GM10248 (cell line): ENCODE results near the gene MRGPRD.

Experiments
- CTCF ChIA-PET: fragments of 300-600 bp; sonication (Branson Sonifier 250); formaldehyde crosslinking; extraction: SDS; loops from one replicate; lab custom pipeline; 2021; ENCODE audit warnings: antibody characterized with exemption; lab: Yijun Ruan, JAX
- POLR2A ChIA-PET: fragments of 350-650 bp; sonication (Branson Sonifier 250); formaldehyde crosslinking; extraction: SDS; loops from one replicate; lab custom pipeline; 2020; ENCODE audit warnings: antibody characterized with exemption; lab: Yijun Ruan, JAX
- DNase-seq: peaks from one replicate; pipeline ENCODE4 v3.0.0; 2012; ENCODE audit errors: extremely low spot score
- TF ChIP-seq, protein P1 (sequence below): IDR thresholded peaks from 2 replicates; pipeline ENCODE4 v1.5.1; 2012; ENCODE audit warnings: mild to moderate bottlenecking, low read depth; ENCODE audit errors: extremely low read depth, missing control alignments, control extremely low read depth

Gene MRGPRD

DNA sequence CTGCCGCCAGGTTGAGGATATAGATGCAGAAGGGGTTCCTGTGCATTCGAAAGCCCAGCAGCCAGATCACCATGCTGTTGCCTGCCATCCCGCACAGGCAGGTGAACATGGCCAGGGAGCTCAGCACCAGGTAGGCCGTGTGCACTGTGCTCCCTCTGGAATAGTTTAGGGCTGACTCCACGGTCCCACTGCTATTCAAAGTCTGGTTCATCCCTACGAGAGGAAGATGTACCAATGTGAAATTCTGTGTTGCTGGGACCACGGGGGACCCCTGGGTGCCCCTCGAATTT lies at the start of gene MRGPRD:
MRGPRD (minus strand) TSS at position 211 of the 290 bp plus-strand sequence; CDS start at position 211, 0 bp downstream.
- ChIA-PET POLR2A (no interaction called here), CTCF (no interaction called here)
- TF ChIP-seq, protein P1, sequence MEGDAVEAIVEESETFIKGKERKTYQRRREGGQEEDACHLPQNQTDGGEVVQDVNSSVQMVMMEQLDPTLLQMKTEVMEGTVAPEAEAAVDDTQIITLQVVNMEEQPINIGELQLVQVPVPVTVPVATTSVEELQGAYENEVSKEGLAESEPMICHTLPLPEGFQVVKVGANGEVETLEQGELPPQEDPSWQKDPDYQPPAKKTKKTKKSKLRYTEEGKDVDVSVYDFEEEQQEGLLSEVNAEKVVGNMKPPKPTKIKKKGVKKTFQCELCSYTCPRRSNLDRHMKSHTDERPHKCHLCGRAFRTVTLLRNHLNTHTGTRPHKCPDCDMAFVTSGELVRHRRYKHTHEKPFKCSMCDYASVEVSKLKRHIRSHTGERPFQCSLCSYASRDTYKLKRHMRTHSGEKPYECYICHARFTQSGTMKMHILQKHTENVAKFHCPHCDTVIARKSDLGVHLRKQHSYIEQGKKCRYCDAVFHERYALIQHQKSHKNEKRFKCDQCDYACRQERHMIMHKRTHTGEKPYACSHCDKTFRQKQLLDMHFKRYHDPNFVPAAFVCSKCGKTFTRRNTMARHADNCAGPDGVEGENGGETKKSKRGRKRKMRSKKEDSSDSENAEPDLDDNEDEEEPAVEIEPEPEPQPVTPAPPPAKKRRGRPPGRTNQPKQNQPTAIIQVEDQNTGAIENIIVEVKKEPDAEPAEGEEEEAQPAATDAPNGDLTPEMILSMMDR = no peak
- no peak for DNase-seq

DNA sequence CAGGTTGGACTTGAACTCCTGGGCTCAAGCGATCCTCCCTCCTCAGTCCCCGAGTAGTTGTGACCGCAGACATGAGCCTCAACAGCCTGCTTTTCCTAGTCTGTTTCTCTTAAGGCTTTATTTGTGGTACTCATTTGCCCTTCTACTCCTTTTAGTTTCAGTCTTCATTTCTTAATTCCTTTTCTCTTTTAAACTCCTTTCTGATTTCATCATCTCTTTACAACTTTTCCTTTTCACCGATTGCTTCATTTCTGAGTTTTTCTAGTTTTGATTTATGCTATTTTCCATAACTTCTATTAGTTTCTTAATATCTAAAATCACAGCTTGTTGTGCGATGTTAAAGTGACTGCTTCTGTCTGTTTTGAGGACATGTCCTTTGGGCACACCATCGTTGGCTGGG lies 49.5 kb upstream of the MRGPRD start:
- ChIA-PET POLR2A (no interaction called here), CTCF (no interaction called here)
- no peak for DNase-seq
- TF ChIP-seq, protein P1 = no peak

GRCh38 chr11:69027704-69028372 lies 47.1 kb upstream of the MRGPRD start:
- TF ChIP-seq, protein P1 = no peak
- CTCF ChIA-PET = interaction anchor here (1.7 kb wide), 1 partner anchor 16 kb away, joined by 4 read pairs; no protein-coding TSS in a partner anchor
- POLR2A ChIA-PET = no interaction called here
- DNase-seq = no peak

GRCh38 chr11:69024509-69024908 lies 43.7 kb upstream of the MRGPRD start:
- no peak for DNase-seq
- TF ChIP-seq, protein P1 = no peak
- ChIA-PET CTCF (no interaction called here), POLR2A (no interaction called here)

DNA sequence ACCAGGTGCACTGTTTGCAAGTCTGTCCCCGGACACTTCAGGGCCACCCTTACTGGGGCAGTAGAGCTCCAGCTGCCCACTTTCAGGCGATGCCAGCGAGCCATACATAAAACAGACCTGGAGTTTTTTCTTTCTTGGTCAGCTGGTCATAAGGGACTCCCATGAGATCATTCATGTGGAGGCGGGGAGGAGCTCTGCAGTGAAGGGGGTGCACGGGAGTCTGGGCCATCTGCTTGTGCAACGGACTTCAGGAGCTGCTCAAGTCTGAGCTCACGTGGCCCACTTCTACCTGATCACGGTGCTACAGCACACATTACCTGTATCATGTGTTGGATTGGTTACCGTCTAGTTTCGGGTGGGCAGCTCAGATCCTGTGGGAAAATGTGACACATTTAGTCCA lies 41.5 kb upstream of the MRGPRD start:
- DNase-seq = no peak
- POLR2A ChIA-PET = no interaction called here
- TF ChIP-seq, protein P1 = no peak
- CTCF ChIA-PET = interaction anchor here (1.2 to 1.3 kb wide), 3 partner anchors 11 to 21 kb away, joined by 3 to 4 read pairs (median 4); no protein-coding TSS in a partner anchor

- no peak for DNase-seq
- TF ChIP-seq, protein P1 = no peak
- ChIA-PET POLR2A (no interaction called here), CTCF (no interaction called here)
These were observed 38.1 kb upstream of the MRGPRD start for GRCh38 chr11:69018924-69019323.
